Heart left ventricle (tissue), 13 donors: ENCODE data around the gene MTUS2.

ENCODE experiments used
- CTCF ChIP-seq, 12 donors: fragments of 200-600 bp; sonication (generic) in 4 of 12; IDR thresholded peaks; one replicate each; pipeline versions ENCODE4 v1.5.0 to v1.8.0; 2018 to 2022; ENCODE audit warnings: antibody characterized with exemption in 12 of 12, mild to moderate bottlenecking in 5 of 12
- POLR2A ChIP-seq, 2 donors: fragments of 450-650 bp; IDR thresholded peaks; one replicate each; pipeline ENCODE4 v1.6.1; 2017; ENCODE audit warnings: antibody characterized with exemption in 2 of 2, mild to moderate bottlenecking in 2 of 2, moderate library complexity in 2 of 2
- donor health status: ischemic (EF 13 %, LVEDD 7.1; RV severe dilation, severe dysfunction).
- donor health status: DM: no; HTN: yes; CAD: no.
- donor health status: DM: no; HTN: no; CAD: no.
- donor health status: ischemic (EF 25% LVEDD 6.9; RV normal size, moderate dysfunction).
- donor health status: ischemic (EF 25% LVEDD 5.7; RV mildly dilated, moderate dysfunction).
- donor health status: ischemic (EF 35%, LVEDD 5.7; RV mildly dilated, moderate dysfunction).
- donor health status: nonischemic (EF 11% LVEDD 7.7; RV severe dilation, severe dysfunction).
- donor health status: DM: yes; HTN: yes; CAD: no.
- donor health status: PGD.
- donor health status: ischemic (EF 29% LVEDD 5.4; RV normal size, mild dysfunction).
- donor health status: nonischemic (EF 23%, LVEDD 6.1; RV moderate dilation, normal function).

GRCh38 chr13:29318741-29319140 is 498.6 kb downstream of the MTUS2 start:
- TF ChIP-seq CTCF (IDR thresholded peaks at IDR 0.05) (no peak), POLR2A (IDR thresholded peaks at IDR 0.05) (no peak)
